Left ventricle myocardium inferior (tissue), 1 donor: Measurements from ENCODE around the gene ELP5. TPM values are rescaled to one million over a fixed set of nuclear protein-coding genes. Genes with fewer than 3 reads are reported as not detected.

ENCODE experiments used
- DNase-seq: peaks from one replicate; pipeline ENCODE4 v3.0.0-alpha.2; 2020
- H3K27ac ChIP-seq: fragments of 200-600 bp; replicated peaks from 2 replicates; pipeline ENCODE4 v1.8.0; 2021
- H3K27me3 ChIP-seq: fragments of 200-600 bp; 2 replicates; pipeline ENCODE4 v1.8.0; 2021; ENCODE audit warnings: low read depth
- H3K36me3 ChIP-seq: fragments of 200-600 bp; 2 replicates; pipeline ENCODE4 v1.8.0; 2021
- H3K4me1 ChIP-seq: fragments of 200-600 bp; 2 replicates; pipeline ENCODE4 v1.8.0; 2021
- H3K4me3 ChIP-seq: fragments of 200-600 bp; 2 replicates; pipeline ENCODE4 v1.8.0; 2021; ENCODE audit warnings: mild to moderate bottlenecking, moderate library complexity
- H3K9me3 ChIP-seq: fragments of 200-600 bp; replicated peaks from 2 replicates; pipeline ENCODE4 v1.8.0; 2021
- intact Hi-C: fragments of 100-400 bp; cut with micrococcal nuclease; formaldehyde crosslinking; loops from one replicate; pipeline ENCODE4 v1.11.0; 2022
- total RNA-seq: library from RNA; stranded (reverse); fragmentation: NEBNext Ultra II Directional; extraction: Animal tissue kit (Norgen Biotek cat#: 25700); gene quantifications from one replicate; pipeline ENCODE4 v1.2.1, GENCODE V29; 2021
- TF ChIP-seq, protein P1 (sequence below): fragments of 200-600 bp; IDR thresholded peaks from 2 replicates; pipeline ENCODE4 v1.8.0; 2021; ENCODE audit warnings: antibody characterized with exemption, mild to moderate bottlenecking, borderline replicate concordance
- donor health status: DM: no; HTN: yes; CAD: no; lungs with severe emphysema.

Gene ELP5
- total RNA-seq, 1 donor from 2014 or later, result 62.5 TPM

- intact Hi-C loops, result no loop called here
- Histone ChIP-seq H3K27me3 (no peaks in the 10 kb centered on the region), H3K9me3 (no peaks in the 10 kb centered on the region), H3K36me3 (peaks cover 92% of the 10 kb centered on the region), H3K4me1 (peaks cover 63% of the 10 kb centered on the region), H3K27ac (peak overlapping the region; percentile 68), H3K4me3 (no peak overlapping the region)
- no peak for DNase-seq
- TF ChIP-seq, protein P1, sequence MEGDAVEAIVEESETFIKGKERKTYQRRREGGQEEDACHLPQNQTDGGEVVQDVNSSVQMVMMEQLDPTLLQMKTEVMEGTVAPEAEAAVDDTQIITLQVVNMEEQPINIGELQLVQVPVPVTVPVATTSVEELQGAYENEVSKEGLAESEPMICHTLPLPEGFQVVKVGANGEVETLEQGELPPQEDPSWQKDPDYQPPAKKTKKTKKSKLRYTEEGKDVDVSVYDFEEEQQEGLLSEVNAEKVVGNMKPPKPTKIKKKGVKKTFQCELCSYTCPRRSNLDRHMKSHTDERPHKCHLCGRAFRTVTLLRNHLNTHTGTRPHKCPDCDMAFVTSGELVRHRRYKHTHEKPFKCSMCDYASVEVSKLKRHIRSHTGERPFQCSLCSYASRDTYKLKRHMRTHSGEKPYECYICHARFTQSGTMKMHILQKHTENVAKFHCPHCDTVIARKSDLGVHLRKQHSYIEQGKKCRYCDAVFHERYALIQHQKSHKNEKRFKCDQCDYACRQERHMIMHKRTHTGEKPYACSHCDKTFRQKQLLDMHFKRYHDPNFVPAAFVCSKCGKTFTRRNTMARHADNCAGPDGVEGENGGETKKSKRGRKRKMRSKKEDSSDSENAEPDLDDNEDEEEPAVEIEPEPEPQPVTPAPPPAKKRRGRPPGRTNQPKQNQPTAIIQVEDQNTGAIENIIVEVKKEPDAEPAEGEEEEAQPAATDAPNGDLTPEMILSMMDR, result no peak
Observed at GRCh38 chr17:7224661-7225111, 27.3 kb upstream of the ELP5 start.

GRCh38 chr17:7225711-7226331, 26.2 kb upstream of the ELP5 start:
- H3K27me3 ChIP-seq, result no peaks in the 10 kb centered on the region
- H3K36me3 ChIP-seq, result peaks cover 97% of the 10 kb centered on the region
- no peak overlapping the region for H3K4me3 ChIP-seq
- DNase-seq, result no peak
- intact Hi-C loops, result no loop called here
- peak overlapping the region; percentile 68 for H3K27ac ChIP-seq
- H3K9me3 ChIP-seq, result no peaks in the 10 kb centered on the region
- TF ChIP-seq, protein P1, result no peak
- H3K4me1 ChIP-seq, result peaks cover 52% of the 10 kb centered on the region

- no peak for DNase-seq
- intact Hi-C loops, result no loop called here
- no peaks in the 10 kb centered on the region for H3K27me3 ChIP-seq
- peaks cover 46% of the 10 kb centered on the region for H3K4me1 ChIP-seq
- TF ChIP-seq, protein P1, result no peak
- H3K36me3 ChIP-seq, result peaks cover 85% of the 10 kb centered on the region
- no peak overlapping the region for H3K27ac ChIP-seq
- no peak overlapping the region for H3K4me3 ChIP-seq
- no peaks in the 10 kb centered on the region for H3K9me3 ChIP-seq
Observed at GRCh38 chr17:7226721-7227710, 25.0 kb upstream of the ELP5 start.

DNA sequence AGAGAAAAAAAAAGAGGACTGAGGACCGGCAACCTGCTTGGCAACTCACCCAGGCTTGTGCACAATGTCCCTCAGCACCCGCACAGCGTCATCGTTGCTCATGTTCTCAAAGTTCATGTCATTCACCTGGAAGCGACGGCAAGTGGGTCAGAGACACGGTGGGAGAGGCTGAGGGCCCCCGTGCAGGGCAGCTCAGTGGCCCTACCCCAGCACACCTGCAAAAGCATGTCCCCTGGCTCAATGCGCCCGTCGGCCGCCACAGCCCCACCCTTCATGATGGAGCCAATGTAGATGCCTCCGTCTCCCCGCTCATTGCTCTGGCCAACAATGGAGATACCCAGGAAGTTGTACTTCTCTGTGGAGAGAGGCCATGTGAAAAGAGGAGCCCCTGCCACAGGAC, 23.1 kb upstream of the ELP5 start:
- H3K9me3 ChIP-seq, result no peaks in the 10 kb centered on the region
- H3K27ac ChIP-seq, result no peak overlapping the region
- H3K4me3 ChIP-seq, result no peak overlapping the region
- DNase-seq, result no peak
- TF ChIP-seq, protein P1, result no peak
- peaks cover 66% of the 10 kb centered on the region for H3K36me3 ChIP-seq
- peaks cover 46% of the 10 kb centered on the region for H3K4me1 ChIP-seq
- intact Hi-C loops, result no loop called here
- no peaks in the 10 kb centered on the region for H3K27me3 ChIP-seq

GRCh38 chr17:7229504-7229903, 22.5 kb upstream of the ELP5 start:
- Histone ChIP-seq H3K36me3 (peaks cover 61% of the 10 kb centered on the region), H3K9me3 (no peaks in the 10 kb centered on the region)

More at GRCh38 chr17:7229504-7229903, 22.5 kb upstream of the ELP5 start:
- Histone ChIP-seq H3K27ac (no peak overlapping the region), H3K4me1 (peaks cover 46% of the 10 kb centered on the region), H3K27me3 (no peaks in the 10 kb centered on the region), H3K4me3 (no peak overlapping the region)
- no peak for DNase-seq
- intact Hi-C loops, result no loop called here
- TF ChIP-seq, protein P1, result no peak
